Stimulated activated CD8-positive, alpha-beta memory T cell treated with anti-CD3 and anti-CD28 coated beads, Interleukin-4, amount 100 ng/mL, for 4 hours (primary cell): ENCODE data around the gene HCN2.

ENCODE experiments used
- DNase-seq, 2 donors: peaks; one replicate each; pipeline ENCODE4 v3.0.0-alpha.2; 2020; ENCODE audit warnings: low read depth in 2 of 2, low spot score in 1 of 2

The HCN2 gene

DNA sequence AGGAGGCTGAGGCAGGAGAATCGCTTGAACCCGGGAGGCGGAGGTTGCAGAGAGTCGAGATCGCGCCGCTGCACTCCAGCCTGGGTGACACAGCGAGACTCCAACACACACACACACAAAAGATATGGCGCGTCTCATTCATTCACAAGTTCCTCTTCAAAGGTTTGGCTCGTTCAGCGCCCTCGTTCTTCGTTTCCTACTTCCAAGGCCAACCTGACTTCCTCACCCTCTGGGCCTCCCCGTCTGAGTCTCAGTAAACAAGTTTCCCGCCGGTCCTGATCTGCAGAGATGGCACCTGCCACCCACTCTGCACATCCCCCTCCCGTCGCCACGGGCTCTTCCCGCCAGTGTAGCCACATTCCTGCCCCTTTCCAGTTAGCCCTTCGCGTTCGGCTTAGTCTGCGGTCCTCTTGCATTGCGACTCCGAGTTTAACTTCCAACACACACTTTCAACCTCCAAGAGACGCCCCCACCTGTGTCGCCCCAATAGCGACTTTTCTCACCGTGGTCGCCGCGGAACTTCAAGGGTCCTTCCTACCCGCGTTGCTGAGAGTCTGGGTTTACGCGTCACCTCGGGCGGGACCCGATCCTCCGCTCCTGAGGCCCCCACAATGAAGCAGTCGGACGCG, 18.6 kb upstream of the HCN2 start:
- no peak for DNase-seq

DNA sequence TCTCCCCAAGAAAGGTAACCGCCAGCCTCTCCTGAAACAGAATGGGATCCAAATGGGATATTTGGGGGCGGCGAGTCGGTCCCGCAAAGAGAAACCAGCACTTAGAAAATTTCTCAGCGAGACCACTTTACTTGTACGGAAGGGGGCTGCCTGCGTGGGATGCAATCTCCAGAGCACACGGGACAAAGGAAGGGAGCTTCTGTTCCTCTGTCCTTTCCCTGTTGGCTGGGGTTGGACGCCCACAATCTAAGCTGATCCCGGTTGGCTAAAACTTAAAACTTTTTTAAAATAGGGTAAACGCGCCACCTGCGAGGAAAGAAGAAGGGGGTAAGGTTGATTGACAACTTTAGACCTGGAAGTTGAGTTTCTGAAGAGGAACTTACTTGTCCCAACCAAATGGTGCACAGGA, 18.1 kb upstream of the HCN2 start:
- DNase-seq, result no peak

DNA sequence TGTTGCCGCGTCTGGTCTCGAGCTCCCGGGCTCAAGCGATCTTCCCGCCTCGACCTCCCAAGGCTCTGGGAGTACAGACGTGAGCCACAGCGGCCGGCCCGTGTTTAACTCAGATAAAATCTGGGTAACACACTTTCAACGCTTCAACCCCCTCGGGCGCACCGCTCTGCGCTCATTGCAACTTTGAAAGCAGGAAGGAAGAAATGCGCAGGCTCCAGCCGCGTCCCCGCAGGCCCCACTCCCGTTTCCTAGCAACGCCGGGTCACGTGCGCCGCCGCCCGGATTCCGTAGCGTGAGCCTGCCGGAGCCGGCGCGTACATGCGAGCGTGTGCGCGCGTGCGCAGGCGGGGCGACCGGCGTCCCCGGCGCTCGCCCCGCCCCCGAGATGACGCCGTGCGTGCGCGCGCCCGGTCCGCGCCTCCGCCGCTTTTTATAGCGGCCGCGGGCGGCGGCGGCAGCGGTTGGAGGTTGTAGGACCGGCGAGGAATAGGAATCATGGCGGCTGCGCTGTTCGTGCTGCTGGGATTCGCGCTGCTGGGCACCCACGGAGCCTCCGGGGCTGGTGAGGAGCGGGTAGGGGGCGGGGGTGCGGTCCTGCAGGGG, 17.4 kb upstream of the HCN2 start, which contains the start of gene BSG:
TSS of gene BSG (plus strand) at position 457 of the 603 bp plus-strand sequence. CDS start at position 496, 39 bp downstream.
- peak; percentile 97 for DNase-seq

DNA sequence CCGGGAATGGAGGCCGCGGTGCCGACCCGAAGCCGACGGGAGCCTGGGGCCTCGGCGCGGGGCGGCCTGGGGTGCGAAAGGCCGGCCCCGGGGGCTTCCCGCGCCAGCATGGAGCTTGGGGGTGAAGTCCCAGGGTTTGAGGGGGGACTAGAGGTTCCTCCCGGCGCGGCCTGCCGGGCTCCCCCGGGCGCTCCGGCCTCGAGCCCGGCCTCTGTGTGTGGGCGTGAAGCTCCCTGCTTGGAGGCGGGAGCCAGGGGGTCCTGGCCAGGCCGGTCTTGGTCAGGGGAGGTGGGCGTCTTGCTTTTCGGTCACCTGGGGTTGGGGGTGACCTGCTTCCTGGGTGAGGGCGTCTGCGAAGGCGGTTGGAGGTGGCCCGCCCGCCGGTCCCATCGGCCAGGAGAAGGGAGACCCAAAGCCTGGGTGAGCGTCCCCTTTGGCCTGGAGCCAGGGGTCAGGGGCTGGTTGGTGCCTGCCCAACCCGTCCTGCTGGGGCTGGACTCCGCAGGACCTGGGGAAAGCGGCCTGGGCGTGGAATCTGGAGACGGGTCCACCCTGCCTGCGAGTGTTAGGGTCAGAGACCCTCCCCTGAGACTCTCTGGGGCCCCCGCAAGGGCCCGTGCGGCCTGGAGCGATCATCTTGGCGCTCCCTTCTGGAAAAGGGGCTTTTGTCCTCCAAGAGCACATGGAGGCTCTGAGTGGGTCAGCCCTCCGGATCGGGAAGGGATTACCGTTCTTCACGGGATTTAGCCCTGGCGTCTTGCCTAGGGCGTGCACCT, 16.8 kb upstream of the HCN2 start:
- no peak for DNase-seq

DNA sequence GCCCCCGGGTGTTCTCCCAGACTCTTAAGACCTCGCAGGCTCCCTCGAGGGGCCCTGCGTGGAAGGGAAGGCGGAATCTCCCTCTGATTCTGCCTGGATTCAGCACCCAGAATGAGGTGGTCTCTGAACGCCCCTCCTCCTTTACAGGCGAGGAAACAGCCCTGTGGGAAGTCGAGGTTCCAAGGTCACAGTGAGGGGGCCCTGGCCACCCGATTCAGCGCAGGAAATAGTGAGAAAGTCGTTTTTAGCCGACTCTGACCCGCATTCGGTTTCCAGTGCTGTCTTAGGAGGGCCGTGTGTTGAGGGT, 16.2 kb upstream of the HCN2 start:
- no peak for DNase-seq

DNA sequence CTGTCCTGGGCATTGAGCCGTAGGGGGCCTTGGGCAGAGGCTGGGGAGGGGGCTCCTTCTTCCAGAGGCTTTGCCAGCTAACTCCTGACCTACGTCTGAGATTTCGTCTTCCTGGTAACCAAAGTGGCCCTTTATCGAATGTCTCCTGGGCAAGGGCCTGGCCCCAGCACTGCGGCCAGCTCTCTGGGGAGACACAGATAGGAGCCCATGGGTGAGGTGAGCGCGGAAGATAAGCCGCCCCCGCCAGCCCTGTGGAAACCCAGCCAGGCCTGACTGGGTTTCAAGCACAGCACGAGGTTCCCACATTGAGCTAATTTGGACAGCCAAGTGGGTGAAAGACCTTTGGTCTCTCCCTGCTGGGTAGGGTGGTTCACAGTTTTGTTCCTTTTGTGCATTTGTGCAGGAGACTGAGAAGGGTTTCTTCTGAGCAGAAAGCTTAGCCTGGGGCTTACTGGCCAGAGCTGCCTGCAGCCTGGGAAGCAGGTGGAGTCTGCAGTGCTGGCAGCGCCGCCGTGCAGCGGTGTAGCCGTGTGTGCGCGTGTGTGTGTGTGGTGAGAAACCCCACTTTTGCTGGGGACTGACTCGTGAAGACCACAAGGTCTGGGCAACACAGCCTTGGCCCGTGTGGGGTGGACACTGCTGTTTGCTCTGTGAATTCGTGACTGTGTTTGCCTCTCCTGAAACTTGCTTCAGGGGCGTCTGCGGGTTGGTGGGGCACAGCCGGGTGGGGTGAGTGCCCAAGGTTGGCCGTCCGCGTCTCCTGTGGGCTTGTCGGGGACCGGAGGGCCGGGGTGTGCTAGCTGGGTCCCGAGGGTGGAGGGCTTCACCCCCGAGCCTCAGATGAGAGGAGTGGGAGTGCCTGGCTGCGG, 14.8 kb upstream of the HCN2 start:
- DNase-seq, result no peak

DNA sequence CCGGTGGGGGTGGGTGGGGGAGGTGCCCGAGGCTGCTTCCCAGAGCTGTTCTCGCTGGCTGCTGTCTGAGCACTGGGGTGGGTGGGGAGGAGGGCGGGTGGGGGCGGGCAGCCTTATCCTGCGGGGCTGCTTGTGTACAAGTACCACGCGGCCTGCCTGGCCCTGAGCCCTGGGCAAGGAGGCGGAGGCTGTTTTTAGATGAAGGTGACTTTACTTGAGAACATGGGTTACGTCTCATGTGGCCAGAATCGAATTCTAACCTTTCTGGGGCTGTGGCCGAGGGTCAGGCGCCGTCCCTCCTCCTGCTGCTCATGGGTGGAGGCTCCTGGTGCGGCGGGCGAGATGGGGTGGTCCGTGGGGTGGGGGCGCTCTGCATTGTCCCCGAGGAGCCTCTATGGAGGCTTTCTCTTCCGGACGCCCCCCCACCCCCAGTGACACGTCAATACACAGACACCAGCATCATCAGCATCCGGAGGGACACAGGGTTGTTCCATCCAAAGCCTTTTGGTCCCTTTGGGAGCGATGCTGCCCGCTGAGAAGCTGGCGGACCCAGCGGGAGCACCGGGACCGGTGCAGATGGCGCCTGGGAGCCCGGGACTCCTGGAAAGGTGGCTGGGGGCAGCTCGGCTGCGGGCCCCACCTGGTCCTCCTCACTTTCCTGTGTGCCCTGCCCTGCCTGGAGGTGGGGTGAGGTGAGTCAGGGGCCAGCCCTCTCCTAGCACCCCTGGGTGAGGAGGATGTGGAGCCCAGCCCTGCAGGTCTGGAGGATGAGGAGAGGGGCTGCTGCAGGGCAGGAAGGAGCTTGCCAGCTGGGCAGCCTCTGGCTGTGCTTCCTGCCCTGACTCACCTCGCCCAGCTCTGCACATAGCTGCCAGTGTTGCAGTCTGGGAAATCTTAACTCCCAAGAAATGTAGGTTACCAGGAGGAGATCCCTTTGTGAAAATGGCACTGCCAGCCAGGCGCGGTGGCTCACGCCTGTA, 13.9 kb upstream of the HCN2 start:
- no peak for DNase-seq

DNA sequence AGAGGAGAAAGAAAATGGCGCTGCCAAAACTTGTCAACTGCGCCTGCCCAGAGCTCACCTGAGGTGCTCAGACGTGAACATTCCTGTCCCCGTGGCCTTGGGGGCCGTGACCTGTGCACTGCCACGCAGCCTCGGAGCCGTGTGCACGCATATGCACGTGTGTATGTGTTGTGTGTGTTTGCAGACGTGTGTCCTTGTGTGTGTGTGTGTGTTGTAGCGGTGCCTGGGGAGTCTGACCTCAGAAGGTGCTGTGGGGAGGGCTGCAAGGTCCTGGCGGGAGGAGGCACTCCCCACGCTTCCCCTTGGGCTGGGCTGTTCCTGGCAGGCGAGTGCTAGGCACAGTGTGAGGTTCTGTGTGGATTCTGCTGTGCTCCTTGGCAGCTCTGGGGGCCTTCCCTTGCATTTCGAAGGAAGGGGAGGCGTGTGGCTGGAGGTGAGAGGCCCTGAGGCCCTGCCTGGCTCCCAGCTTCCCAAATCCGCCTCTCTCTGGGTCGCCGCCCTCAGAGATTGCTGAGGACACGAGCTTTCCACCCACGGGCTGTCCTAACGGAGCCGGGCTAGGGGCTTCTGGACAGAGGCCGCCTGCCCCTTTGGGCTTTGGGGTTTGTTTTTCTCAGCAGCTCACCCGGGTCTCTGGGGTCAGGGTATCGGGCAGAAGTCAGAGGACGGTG, 12.8 kb upstream of the HCN2 start:
- DNase-seq, result no peak

DNA sequence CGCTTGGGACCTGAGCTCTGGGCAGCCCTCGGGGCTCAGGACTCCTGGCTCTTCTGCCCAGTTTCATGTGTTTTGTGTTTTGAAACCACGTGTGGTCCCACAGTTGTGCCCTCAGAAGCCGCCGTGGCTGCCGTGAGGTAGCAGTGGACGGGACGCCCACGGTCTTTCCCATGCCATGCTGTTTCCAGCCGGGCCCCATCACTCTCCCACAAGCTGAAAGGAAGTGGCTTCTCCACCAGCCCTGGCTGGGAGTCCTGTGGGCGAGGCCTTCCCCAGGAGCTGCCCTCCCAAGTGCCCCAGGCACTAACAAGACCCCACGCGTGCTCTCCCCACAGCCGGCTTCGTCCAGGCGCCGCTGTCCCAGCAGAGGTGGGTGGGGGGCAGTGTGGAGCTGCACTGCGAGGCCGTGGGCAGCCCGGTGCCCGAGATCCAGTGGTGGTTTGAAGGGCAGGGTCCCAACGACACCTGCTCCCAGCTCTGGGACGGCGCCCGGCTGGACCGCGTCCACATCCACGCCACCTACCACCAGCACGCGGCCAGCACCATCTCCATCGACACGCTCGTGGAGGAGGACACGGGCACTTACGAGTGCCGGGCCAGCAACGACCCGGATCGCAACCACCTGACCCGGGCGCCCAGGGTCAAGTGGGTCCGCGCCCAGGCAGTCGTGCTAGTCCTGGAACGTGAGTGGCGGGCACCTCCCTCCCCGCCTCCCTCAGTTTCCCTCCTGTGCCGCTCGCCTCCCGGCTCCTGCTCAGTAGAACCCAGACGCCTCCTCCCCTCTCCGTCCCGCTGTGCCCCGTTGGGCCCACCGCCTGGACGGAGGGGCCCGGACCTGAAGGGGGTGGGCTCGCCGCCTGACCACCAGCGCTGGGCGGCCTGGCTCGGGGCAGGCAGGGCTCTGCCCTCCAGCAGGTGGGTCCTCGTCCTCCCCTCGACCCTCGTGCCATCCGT, 12.0 kb upstream of the HCN2 start:
- DNase-seq, result no peak

DNA sequence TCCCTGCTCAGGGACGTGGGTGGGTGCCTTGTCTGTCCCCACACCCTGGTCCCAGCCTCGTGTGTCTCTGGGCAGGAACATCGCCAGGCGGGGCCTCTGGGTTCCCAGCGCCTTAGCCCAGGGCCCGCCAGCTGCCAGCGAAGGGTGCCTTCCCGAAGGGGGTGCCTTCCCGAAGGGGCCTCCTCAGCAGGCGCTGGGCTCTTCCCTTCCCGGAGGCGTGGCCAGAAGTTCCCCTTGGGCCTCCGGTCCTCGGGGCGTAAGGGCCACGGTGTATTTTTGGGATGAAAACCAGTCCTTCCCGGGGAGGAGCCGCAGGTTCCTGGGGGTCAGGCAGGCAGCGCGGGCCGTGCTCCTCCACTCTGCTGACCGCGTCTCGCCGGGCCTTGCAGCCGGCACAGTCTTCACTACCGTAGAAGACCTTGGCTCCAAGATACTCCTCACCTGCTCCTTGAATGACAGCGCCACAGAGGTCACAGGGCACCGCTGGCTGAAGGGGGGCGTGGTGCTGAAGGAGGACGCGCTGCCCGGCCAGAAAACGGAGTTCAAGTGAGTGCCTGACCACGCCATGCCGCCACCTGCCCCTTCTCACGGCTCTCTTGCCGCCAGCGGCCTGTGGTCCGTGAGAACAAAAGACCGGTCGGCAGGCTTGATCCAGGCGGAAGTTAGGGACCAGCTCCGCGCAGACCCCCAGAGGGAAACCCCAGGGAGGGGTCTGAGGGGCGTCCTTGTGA, 10.4 kb upstream of the HCN2 start:
- no peak for DNase-seq

DNA sequence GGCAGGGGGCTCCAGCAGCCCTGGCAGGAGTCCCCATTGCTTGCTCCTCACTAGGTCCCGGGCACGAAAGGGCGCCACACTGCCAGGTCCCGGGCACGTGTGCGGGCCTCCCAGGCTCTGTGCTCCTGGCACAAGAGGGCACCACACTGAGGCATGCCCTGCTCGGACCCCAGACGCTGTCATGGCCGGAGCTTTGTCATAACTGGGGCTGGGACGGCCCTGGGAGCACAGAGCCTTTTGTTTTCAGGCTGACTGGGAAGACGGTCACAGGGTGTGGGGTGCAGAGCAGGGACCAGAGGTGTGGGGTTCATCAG, 9.9 kb upstream of the HCN2 start:
- DNase-seq, result no peak

DNA sequence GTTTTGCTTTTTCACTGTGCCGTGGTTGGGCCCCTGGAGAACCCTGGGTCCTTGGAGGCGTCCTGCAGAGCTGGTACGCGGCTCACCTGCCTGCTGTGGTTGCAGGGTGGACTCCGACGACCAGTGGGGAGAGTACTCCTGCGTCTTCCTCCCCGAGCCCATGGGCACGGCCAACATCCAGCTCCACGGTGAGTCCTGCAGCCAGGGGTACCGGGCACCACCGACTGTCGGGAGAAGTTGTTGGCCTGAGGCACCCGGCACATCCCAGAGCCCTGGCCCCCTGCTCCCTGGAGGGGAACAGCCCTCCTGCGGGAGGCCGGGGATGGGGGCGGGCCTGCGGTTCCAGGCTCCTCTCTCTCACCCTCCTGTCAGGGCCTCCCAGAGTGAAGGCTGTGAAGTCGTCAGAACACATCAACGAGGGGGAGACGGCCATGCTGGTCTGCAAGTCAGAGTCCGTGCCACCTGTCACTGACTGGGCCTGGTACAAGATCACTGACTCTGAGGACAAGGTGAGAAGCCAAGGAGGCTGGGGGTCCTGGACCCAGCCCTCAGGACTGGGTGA, 9.3 kb upstream of the HCN2 start:
- no peak for DNase-seq

DNA sequence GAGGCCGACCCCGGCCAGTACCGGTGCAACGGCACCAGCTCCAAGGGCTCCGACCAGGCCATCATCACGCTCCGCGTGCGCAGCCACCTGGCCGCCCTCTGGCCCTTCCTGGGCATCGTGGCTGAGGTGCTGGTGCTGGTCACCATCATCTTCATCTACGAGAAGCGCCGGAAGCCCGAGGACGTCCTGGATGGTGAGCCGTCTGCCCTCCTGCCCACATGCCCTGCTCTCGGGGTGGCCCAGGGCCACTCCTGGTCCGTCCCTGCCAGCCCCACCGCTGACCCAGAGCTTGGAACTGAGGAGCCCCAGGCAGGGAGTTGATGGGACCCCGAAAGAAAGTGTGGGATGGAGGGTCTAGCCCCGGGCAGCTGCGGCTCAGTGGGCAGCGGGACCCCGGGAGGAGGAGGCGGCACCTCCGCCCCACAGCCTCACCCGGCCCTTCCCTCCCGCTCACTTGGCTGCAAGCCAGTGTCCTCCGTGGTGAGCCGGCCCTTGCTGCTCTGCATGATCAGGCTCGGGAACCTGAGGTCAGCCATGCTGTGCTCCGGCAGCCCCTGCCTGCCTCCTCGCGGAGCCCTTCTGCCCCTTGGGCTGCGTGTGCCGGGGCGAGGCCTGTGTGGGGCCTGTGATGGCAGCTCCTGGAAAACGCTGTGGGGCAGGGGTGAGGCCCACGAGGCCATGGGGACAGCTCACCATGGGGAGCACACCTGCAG, 8.1 kb upstream of the HCN2 start:
- DNase-seq, result no peak

DNA sequence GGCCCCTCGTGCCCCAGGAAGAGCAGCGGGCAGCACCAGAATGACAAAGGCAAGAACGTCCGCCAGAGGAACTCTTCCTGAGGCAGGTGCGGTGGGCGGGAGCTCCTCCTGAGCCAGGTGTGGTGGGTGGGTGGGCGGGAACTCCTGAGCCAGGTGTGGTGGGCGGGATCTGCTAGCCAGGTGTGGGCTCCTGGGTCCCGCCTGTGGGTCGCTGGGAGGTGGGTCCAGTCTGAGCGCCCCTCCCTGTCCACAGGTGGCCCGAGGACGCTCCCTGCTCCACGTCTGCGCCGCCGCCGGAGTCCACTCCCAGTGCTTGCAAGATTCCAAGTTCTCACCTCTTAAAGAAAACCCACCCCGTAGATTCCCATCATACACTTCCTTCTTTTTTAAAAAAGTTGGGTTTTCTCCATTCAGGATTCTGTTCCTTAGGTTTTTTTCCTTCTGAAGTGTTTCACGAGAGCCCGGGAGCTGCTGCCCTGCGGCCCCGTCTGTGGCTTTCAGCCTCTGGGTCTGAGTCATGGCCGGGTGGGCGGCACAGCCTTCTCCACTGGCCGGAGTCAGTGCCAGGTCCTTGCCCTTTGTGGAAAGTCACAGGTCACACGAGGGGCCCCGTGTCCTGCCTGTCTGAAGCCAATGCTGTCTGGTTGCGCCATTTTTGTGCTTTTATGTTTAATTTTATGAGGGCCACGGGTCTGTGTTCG, 7.0 kb upstream of the HCN2 start:
- DNase-seq, result no peak

DNA sequence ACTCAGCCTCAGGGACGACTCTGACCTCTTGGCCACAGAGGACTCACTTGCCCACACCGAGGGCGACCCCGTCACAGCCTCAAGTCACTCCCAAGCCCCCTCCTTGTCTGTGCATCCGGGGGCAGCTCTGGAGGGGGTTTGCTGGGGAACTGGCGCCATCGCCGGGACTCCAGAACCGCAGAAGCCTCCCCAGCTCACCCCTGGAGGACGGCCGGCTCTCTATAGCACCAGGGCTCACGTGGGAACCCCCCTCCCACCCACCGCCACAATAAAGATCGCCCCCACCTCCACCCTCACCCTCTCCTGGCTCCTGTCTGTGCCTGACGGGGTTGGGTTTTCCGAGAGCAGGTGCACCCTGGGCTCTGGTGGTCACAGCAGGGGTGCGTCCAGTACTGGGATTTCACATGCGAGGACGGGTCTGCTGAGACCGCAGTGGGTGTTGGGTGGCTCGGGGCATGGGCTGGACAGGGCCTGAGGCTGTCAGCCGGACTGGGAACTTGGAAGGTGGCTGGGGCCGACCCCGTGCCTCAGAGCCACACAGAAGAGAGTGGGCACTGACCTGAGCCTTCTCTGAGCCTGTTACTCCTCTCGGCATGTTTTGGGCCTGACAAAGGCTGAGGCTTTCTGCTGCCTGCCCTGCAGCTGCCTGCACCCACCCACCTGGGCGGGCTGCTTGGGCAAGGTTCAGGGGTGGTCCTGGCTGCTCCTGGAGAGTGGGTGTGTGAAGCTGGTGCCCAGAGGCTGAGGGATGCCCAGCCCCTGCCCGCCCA, 6.3 kb upstream of the HCN2 start:
- no peak for DNase-seq

DNA sequence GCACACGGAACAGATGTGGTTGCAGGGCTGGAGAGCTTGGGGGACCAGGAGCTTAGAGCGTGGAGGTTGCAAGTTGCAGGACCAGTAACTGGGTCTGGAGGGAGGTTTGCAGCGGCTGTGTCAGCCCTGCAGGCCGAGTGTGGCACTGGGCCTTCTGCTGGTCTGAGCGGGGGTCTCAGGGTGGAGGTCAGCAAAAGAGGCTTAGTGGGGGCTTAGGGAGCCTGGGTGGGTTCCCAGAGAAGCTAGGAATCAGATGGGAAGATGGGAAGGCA, 5.8 kb upstream of the HCN2 start:
- no peak for DNase-seq
